ENCODE results near the gene UBE2QL1.

Gene UBE2QL1

GRCh38 chr5:6541256-6542013 lies 92.8 kb downstream of the UBE2QL1 start:
- DNase-seq: no peak

- no peak for DNase-seq
Measured at GRCh38 chr5:6542421-6543345, 94.0 kb downstream of the UBE2QL1 start.

GRCh38 chr5:6543346-6543730 lies 94.7 kb downstream of the UBE2QL1 start:
- no peak for DNase-seq

- DNase-seq: no peak
Measured at GRCh38 chr5:6543830-6544560, 95.3 kb downstream of the UBE2QL1 start.
